Measurements from ENCODE around the gene RAB3IL1. TPM values are rescaled to one million over a fixed set of nuclear protein-coding genes. Genes with fewer than 3 reads are reported as not detected.

RAB3IL1 gene, protein sequence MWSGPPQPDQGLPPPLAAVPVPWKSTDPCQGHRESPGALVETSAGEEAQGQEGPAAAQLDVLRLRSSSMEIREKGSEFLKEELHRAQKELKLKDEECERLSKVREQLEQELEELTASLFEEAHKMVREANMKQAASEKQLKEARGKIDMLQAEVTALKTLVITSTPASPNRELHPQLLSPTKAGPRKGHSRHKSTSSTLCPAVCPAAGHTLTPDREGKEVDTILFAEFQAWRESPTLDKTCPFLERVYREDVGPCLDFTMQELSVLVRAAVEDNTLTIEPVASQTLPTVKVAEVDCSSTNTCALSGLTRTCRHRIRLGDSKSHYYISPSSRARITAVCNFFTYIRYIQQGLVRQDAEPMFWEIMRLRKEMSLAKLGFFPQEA
- total RNA-seq (2013) = 0.13 TPM
- polyA plus RNA-seq = under 1 TPM in 1 of 3 donors, not detected in 2; 0.13 TPM
- 0.42 and 0.56 TPM in 2 replicates for polyA minus RNA-seq
- 0 to 1.2 (median 0.29) reads per million in 11 experiments for total RNA-seq

DNA sequence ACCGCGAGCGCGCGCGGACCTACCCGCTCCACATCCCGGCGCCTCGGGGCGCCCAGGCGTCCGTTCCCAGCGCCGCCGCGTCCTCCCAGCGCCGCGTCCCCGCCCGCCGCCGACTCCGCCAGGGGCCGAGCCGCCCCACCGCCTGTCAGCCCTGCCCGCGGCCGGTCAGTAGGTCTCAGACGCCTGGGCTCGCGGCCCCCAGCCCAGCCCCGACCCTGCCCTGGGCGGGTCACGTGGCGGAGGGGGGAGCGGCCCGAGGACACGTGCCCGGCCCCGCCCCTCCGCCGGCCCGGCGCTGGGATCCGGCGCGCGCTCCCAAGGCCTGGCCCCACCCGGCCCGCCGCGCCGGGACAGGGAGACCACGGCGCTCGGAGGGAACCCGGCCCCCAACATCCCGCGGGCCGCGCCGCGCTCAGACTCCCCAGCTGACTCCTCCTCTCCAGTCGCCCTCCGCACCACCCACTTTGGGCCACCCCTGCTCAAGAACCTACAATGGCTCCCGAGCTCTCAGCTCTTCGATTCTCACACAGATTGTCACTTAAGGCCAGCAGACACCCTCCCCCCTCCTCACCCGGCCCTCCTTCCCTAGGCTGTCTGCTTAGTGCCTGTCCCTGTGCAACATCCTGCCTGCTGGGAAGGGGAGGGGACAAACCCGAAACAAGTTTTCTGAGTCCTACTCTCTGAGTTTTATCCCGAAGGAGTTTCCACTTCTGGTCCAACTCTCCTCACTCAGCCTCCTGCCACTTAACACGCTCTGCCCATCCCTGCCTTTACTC is at the start of gene RAB3IL1:
Gene RAB3IL1, minus strand, starts transcription at position 233 of the 776 bp plus-strand sequence. Its CDS starts 199 bp downstream, at position 34.
- Mint-ChIP-seq H3K9me3 (peaks cover under 1 to 13% (median 6%) of the 10 kb centered on the region in 7 donors), H3K4me3 (peak within 1 kb of the TSS; percentile 77 to 92), H3K27ac (peak within 1 kb of the TSS in 2 of 7 donors; percentile 18 to 76), H3K27me3 (ENCODE audit: low read depth in 3 of 3) (peaks cover 54 to 69% (median 57%) of the 10 kb centered on the region in 3 donors), H3K4me1 (peaks cover 42% of the 10 kb centered on the region), H3K36me3 (peaks cover 4 to 8% of the 10 kb centered on the region in 2 donors)
- Histone ChIP-seq H3K27me3 (ENCODE audit: control insufficient read depth in 2 of 2, insufficient read depth in 2 of 2, low read length in 2 of 2) (peaks cover 10 to 44% of the 10 kb centered on the region in 2 donors), H3K79me2 (ENCODE audit: insufficient read depth, low read length) (no peaks in the 10 kb centered on the region), H3K9me3 (replicated peaks in 1 of 2; ENCODE audit: control insufficient read depth in 1 of 2, insufficient read depth in 1 of 2, low read length in 2 of 2) (no peaks in the 10 kb centered on the region), H3K36me3 (replicated peaks in 1 of 2; ENCODE audit: control insufficient read depth in 1 of 2, insufficient read depth in 2 of 2, low read length in 2 of 2) (no peaks in the 10 kb centered on the region), H3K4me3 (replicated peaks in 1 of 3; ENCODE audit: low read depth in 2 of 3, low read length in 3 of 3) (peak within 1 kb of the TSS in 1 of 3 experiments; percentile 61), H3K4me2 (replicated peaks; ENCODE audit: extremely low read depth, low read length, poor library complexity, severe bottlenecking) (peak within 1 kb of the TSS; percentile 68), H3K4me1 (ENCODE audit: control insufficient read depth in 1 of 2, insufficient read depth in 2 of 2, low read length in 2 of 2) (peaks cover 47 to 48% of the 10 kb centered on the region in 2 donors), H3K9ac (ENCODE audit: insufficient read depth, low read length, poor library complexity, severe bottlenecking) (peak within 1 kb of the TSS; percentile 21), H3K27ac (ENCODE audit: low read depth in 1 of 2, low read length in 2 of 2) (no peak within 1 kb of the TSS), H4K20me1 (ENCODE audit: insufficient read depth, low read length) (no peaks in the 10 kb centered on the region), H2AFZ (ENCODE audit: insufficient read depth, low read depth, low read length, poor library complexity, severe bottlenecking) (peak within 1 kb of the TSS; percentile 41)
- intact Hi-C loops (cut with micrococcal nuclease) = no loop called here
- TF ChIP-seq, protein P1, sequence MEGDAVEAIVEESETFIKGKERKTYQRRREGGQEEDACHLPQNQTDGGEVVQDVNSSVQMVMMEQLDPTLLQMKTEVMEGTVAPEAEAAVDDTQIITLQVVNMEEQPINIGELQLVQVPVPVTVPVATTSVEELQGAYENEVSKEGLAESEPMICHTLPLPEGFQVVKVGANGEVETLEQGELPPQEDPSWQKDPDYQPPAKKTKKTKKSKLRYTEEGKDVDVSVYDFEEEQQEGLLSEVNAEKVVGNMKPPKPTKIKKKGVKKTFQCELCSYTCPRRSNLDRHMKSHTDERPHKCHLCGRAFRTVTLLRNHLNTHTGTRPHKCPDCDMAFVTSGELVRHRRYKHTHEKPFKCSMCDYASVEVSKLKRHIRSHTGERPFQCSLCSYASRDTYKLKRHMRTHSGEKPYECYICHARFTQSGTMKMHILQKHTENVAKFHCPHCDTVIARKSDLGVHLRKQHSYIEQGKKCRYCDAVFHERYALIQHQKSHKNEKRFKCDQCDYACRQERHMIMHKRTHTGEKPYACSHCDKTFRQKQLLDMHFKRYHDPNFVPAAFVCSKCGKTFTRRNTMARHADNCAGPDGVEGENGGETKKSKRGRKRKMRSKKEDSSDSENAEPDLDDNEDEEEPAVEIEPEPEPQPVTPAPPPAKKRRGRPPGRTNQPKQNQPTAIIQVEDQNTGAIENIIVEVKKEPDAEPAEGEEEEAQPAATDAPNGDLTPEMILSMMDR (IDR thresholded peaks at IDR 0.05) = no peak
- 3% methylated on average over 68 of the region's 74 CpGs for WGBS (ENCODE audit: insufficient coverage)
- no peak for DNase-seq

DNA sequence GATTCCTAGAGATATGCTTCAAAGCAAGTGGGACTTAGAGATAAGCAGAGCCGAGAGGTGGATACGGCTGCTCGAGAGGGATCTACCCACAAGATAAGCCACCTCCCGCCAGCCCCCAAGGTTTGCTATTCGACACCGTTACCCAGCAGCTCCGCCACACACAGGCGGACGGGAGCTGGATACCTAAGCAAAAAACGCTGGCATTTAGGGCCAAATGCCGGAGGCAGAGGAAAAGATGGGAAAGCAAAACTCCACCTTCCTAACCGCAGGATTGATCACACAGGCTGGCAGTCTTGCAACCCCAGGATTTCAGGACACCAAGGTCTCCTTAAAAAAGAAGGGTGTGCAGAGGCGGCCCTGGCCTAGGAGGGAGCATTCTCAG is 49.4 kb upstream of the RAB3IL1 start:
- H3K9ac ChIP-seq (ENCODE audit: insufficient read depth, low read length, poor library complexity, severe bottlenecking) = peak overlapping the region; percentile 100
- H3K27me3 ChIP-seq (ENCODE audit: control insufficient read depth in 2 of 2, insufficient read depth in 2 of 2, low read length in 2 of 2) = no peaks in the 10 kb centered on the region
- H3K4me3 ChIP-seq (replicated peaks in 1 of 3; ENCODE audit: low read depth in 2 of 3, low read length in 3 of 3) = peak overlapping the region; percentile 67 to 100 (median 100)
- peaks cover 71 to 73% of the 10 kb centered on the region in 2 donors for H3K4me1 ChIP-seq (ENCODE audit: control insufficient read depth in 1 of 2, insufficient read depth in 2 of 2, low read length in 2 of 2)
- peaks cover 59 to 66% of the 10 kb centered on the region in 2 donors for H3K36me3 Mint-ChIP-seq
- DNase-seq = no peak
- TF ChIP-seq, protein P1 (IDR thresholded peaks at IDR 0.05) = no peak
- H2AFZ ChIP-seq (ENCODE audit: insufficient read depth, low read depth, low read length, poor library complexity, severe bottlenecking) = no peak overlapping the region
- peaks cover 62% of the 10 kb centered on the region for H3K4me1 Mint-ChIP-seq
- H3K27ac Mint-ChIP-seq = peak overlapping the region; percentile 97 to 99 (median 99)
- peak overlapping the region; percentile 95 to 97 for H3K27ac ChIP-seq (ENCODE audit: low read depth in 1 of 2, low read length in 2 of 2)
- peak overlapping the region; percentile 83 for H3K4me2 ChIP-seq (replicated peaks; ENCODE audit: extremely low read depth, low read length, poor library complexity, severe bottlenecking)
- intact Hi-C loops (cut with micrococcal nuclease) = loop anchor here in 1 of 2 donors (5.0 kb wide), 1 partner anchor 586 kb away; no protein-coding TSS in a partner anchor
- H3K4me3 Mint-ChIP-seq = peak overlapping the region; percentile 92 to 97
- H3K27me3 Mint-ChIP-seq (ENCODE audit: low read depth in 3 of 3) = peaks cover 0 to 54% (median 0%) of the 10 kb centered on the region in 3 donors
- peaks cover 60% of the 10 kb centered on the region for H4K20me1 ChIP-seq (ENCODE audit: insufficient read depth, low read length)
- H3K79me2 ChIP-seq (ENCODE audit: insufficient read depth, low read length) = peaks cover 66% of the 10 kb centered on the region
- no peaks in the 10 kb centered on the region for H3K9me3 ChIP-seq (replicated peaks in 1 of 2; ENCODE audit: control insufficient read depth in 1 of 2, insufficient read depth in 1 of 2, low read length in 2 of 2)
- H3K36me3 ChIP-seq (replicated peaks in 1 of 2; ENCODE audit: control insufficient read depth in 1 of 2, insufficient read depth in 2 of 2, low read length in 2 of 2) = peaks cover 16 to 35% of the 10 kb centered on the region in 2 donors
- 0% methylated on average over 8 of the region's 13 CpGs for WGBS (ENCODE audit: insufficient coverage)
- peaks cover 0 to 18% (median 9%) of the 10 kb centered on the region in 7 donors for H3K9me3 Mint-ChIP-seq
